HepG2 (cell line): ENCODE data around the gene TMA7B. TPM values are rescaled to one million over a fixed set of nuclear protein-coding genes. Genes with fewer than 3 reads are reported as not detected.

ENCODE experiments used
- ATAC-seq: fragments of 200-7000 bp; cut with Tn5 transposase; 3 replicates; pipeline ENCODE4 v1.9.1; 2020; ENCODE audit warnings: mild to moderate bottlenecking, moderate library complexity
- BruUV-seq: library from RNA; stranded (reverse); fragments of 400-500 nt; replicated peaks from 2 replicates; lab custom pipeline; 2021; lab: Mats Ljungman, UMichigan
- CTCF ChIA-PET: fragments of 300-600 bp; formaldehyde crosslinking; extraction: SDS; loops from one replicate; lab custom pipeline; 2021; ENCODE audit warnings: low total read pairs, inconsistent platforms, low intra/inter-chr PET ratio; lab: Yijun Ruan, JAX
- POLR2A ChIA-PET: fragments of 350-600 bp; sonication (Branson Sonifier 250); formaldehyde crosslinking; loops from one replicate; lab custom pipeline; 2020; ENCODE audit warnings: antibody characterized with exemption, inconsistent platforms; lab: Yijun Ruan, JAX
- DNase-seq: peaks from one replicate; pipeline ENCODE4 v3.0.0-alpha.2; 2015; ENCODE audit warnings: low spot score
- FAIRE-seq: peaks from 3 replicates; lab custom pipeline; 2011; peaks lifted over from hg19 to GRCh38; lab: Jason Lieb, UNC
- H2AFZ ChIP-seq: one replicate; pipeline ENCODE4 v1.6.1; 2011; ENCODE audit warnings: low read length, inconsistent platforms
- H3K27ac ChIP-seq: fragments of 300-600 bp; 3 replicates; pipeline ENCODE4 v1.8.0; 2011; ENCODE audit warnings: mixed run types, mild to moderate bottlenecking, mixed read lengths, low read length, inconsistent platforms; ENCODE audit not compliant: insufficient read depth; ENCODE audit errors: extremely low read length
- H3K27me3 ChIP-seq, 2 experiments: fragments of 200-600 bp in 1 of 2; 2 replicates in 1 of 2; 3 replicates in 1 of 2; pipeline versions ENCODE4 v1.6.0 to v1.8.0; 2011; ENCODE audit warnings: low read length in 2 of 2, mild to moderate bottlenecking in 2 of 2, moderate library complexity in 2 of 2, inconsistent platforms in 1 of 2; ENCODE audit not compliant: insufficient read depth in 2 of 2, control insufficient read depth in 1 of 2
- H3K36me3 ChIP-seq, 2 experiments: fragments of 200-600 bp in 1 of 2; replicated peaks in 1 of 2; 2 replicates in 1 of 2; 3 replicates in 1 of 2; pipeline versions ENCODE4 v1.5.1 to v1.8.0; 2011; ENCODE audit warnings: low read length in 2 of 2, inconsistent platforms in 1 of 2; ENCODE audit not compliant: insufficient read depth in 2 of 2, control insufficient read depth in 1 of 2
- H3K4me1 ChIP-seq: 2 replicates; pipeline ENCODE4 v1.5.1; 2012; ENCODE audit warnings: low read length, inconsistent platforms; ENCODE audit not compliant: insufficient read depth
- H3K4me2 ChIP-seq: 2 replicates; pipeline ENCODE4 v1.6.0; 2011; ENCODE audit warnings: low read depth, low read length, inconsistent platforms
- H3K4me3 ChIP-seq, 3 experiments: fragments of 200-600 bp in 1 of 3; sonication (generic), shearing (Covaris generic) in 1 of 3; replicated peaks in 1 of 3; 2 replicates each; pipeline ENCODE4 v1.5.1; 2011 to 2016; ENCODE audit warnings: low read length in 3 of 3, inconsistent platforms in 2 of 3, low read depth in 2 of 3, mild to moderate bottlenecking in 2 of 3, control low read depth in 1 of 3, mixed read lengths in 1 of 3; ENCODE audit not compliant: insufficient read depth in 1 of 3
- H3K79me2 ChIP-seq: one replicate; pipeline ENCODE4 v1.6.1; 2011; ENCODE audit warnings: low read length, inconsistent platforms; ENCODE audit not compliant: insufficient read depth
- H3K9ac ChIP-seq: 2 replicates; pipeline ENCODE4 v1.6.0; 2011; ENCODE audit warnings: mild to moderate bottlenecking, low read depth, low read length, inconsistent platforms; ENCODE audit not compliant: insufficient read depth
- H3K9me3 ChIP-seq: 2 replicates; pipeline ENCODE4 v1.5.1; 2012; ENCODE audit warnings: mild to moderate bottlenecking, low read length
- H4K20me1 ChIP-seq: 2 replicates; pipeline ENCODE4 v1.6.0; 2011; ENCODE audit warnings: inconsistent platforms, mild to moderate bottlenecking, low read length, moderate library complexity; ENCODE audit not compliant: insufficient read depth
- GABPA ChIP-seq, 2 experiments: IDR thresholded peaks; 2 replicates each; pipeline ENCODE4 v1.6.1; 2011 to 2016; ENCODE audit warnings: low read depth in 2 of 2, low read length in 1 of 2, missing biosample characterization in 1 of 2, missing genetic modification characterization in 1 of 2
- GTF3A ChIP-seq: sonication (generic); formaldehyde crosslinking; conservative IDR thresholded peaks from 2 replicates; pipeline ENCODE4 v1.4.0; 2020; ENCODE audit warnings: mild to moderate bottlenecking, missing genetic modification reagents
- NCOA2 ChIP-seq: sonication (generic); formaldehyde crosslinking; IDR thresholded peaks from 2 replicates; pipeline ENCODE4 v1.8.0; 2022; ENCODE audit warnings: inconsistent platforms
- POLR2AphosphoS5 ChIP-seq: IDR thresholded peaks from 2 replicates; pipeline ENCODE4 v1.6.1; 2012; ENCODE audit warnings: low read depth, low read length
- SNAPC2 ChIP-seq: sonication (generic); formaldehyde crosslinking; IDR thresholded peaks from 2 replicates; pipeline ENCODE4 v1.8.1; 2022; ENCODE audit warnings: mild to moderate bottlenecking, missing genetic modification reagents
- TBP ChIP-seq: sonication (generic); formaldehyde crosslinking; IDR thresholded peaks from 2 replicates; pipeline ENCODE4 v1.5.0; 2020; ENCODE audit warnings: missing genetic modification reagents
- ZFYVE20 ChIP-seq: sonication (generic); formaldehyde crosslinking; IDR thresholded peaks from 2 replicates; pipeline ENCODE4 v1.8.0; 2023; ENCODE audit warnings: low read depth, mild to moderate bottlenecking, moderate library complexity, missing genetic modification reagents, borderline replicate concordance
- ZNF225 ChIP-seq: sonication (generic); formaldehyde crosslinking; IDR thresholded peaks from 2 replicates; pipeline ENCODE4 v1.4.0; 2020; ENCODE audit warnings: mild to moderate bottlenecking, missing genetic modification reagents
- ZNF264 ChIP-seq: sonication (generic); formaldehyde crosslinking; IDR thresholded peaks from 2 replicates; pipeline ENCODE4 v1.4.0; 2020; ENCODE audit warnings: missing genetic modification reagents
- ZNF451 ChIP-seq: sonication (generic); formaldehyde crosslinking; IDR thresholded peaks from 2 replicates; pipeline ENCODE4 v1.5.0; 2020; ENCODE audit warnings: mild to moderate bottlenecking, missing genetic modification reagents
- ZNF569 ChIP-seq: sonication (generic); formaldehyde crosslinking; IDR thresholded peaks from 2 replicates; pipeline ENCODE4 v1.5.0; 2020; ENCODE audit warnings: mild to moderate bottlenecking, missing genetic modification reagents, moderate library complexity, borderline replicate concordance
- ZNF713 ChIP-seq: sonication (generic); formaldehyde crosslinking; IDR thresholded peaks from 2 replicates; pipeline ENCODE4 v1.4.0; 2020; ENCODE audit warnings: mild to moderate bottlenecking, missing genetic modification reagents
- WGBS: methylation state at CpG from one replicate; pipeline ENCODE4 v1.1.6; 2017; ENCODE audit warnings: low lambda C conversion rate; 5-methylcytosine and 5-hydroxymethylcytosine counted together
- in situ Hi-C: cut with HindIII; loops from 2 replicates; pipeline ENCODE4 v1.10.0; 2017; ENCODE audit warnings: low pct_unique_long_range_greater_than_20kb; ENCODE audit not compliant: extremely low pct_ligation_motif_present
- intact Hi-C: fragments of 100-400 bp; cut with micrococcal nuclease; formaldehyde crosslinking; loops from one replicate; pipeline ENCODE4 v1.10.0; 2022; ENCODE audit not compliant: unreplicated experiment
- polyA plus RNA-seq, 8 experiments: library from polyadenylated mRNA; depleted of rRNA in 3 of 8; stranded (reverse) in 7 of 8; unstranded in 1 of 8; fragments of >200 nt; fragmentation: Illumina TruSeq in 4 of 8; extraction: Trizol in 4 of 8; gene quantifications; 2 replicates each; pipeline versions ENCODE4 v1.2.1 to v1.2.3, GENCODE V29; 2011 to 2016; ENCODE audit warnings: low read depth in 4 of 8, missing spikeins in 1 of 8, mixed read lengths in 1 of 8; ENCODE audit not compliant: insufficient read depth in 1 of 8
- total RNA-seq, 5 experiments: library from RNA; depleted of rRNA; stranded (reverse); fragments of >200 nt; fragmentation: Illumina TruSeq; extraction: Trizol; gene quantifications; 2 replicates each; pipeline ENCODE4 v1.2.3, GENCODE V29; 2016; ENCODE audit warnings: low read depth in 1 of 5
- TF ChIP-seq, protein P1 (sequence below): sonication (generic); formaldehyde crosslinking; IDR thresholded peaks from 2 replicates; pipeline ENCODE4 v1.8.0; 2022; ENCODE audit warnings: missing genetic modification reagents, mild to moderate bottlenecking, moderate library complexity, borderline replicate concordance
- TF ChIP-seq, protein P2 (sequence below): sonication (generic); formaldehyde crosslinking; IDR thresholded peaks from 2 replicates; pipeline ENCODE4 v1.8.0; 2022; ENCODE audit warnings: mild to moderate bottlenecking, missing genetic modification reagents, borderline replicate concordance
- TF ChIP-seq, protein P3 (sequence below): sonication (generic); formaldehyde crosslinking; IDR thresholded peaks from 2 replicates; pipeline ENCODE4 v1.5.0; 2020; ENCODE audit warnings: missing genetic modification reagents, mild to moderate bottlenecking, borderline replicate concordance
- TF ChIP-seq, protein P4 (sequence below): IDR thresholded peaks from 2 replicates; pipeline ENCODE4 v1.6.1; 2016; ENCODE audit warnings: missing compliant biosample characterization, missing genetic modification reagents, borderline replicate concordance
- TF ChIP-seq, protein P5 (sequence below): sonication (generic); formaldehyde crosslinking; IDR thresholded peaks from 2 replicates; pipeline ENCODE4 v1.8.0; 2022; ENCODE audit warnings: mild to moderate bottlenecking, missing genetic modification reagents, moderate library complexity

Gene TMA7B
- total and polyA plus RNA-seq, 2 of the 13 experiments (the other 11 are each of a cell fraction or from before 2014, with no cell fraction given): not detected

DNA sequence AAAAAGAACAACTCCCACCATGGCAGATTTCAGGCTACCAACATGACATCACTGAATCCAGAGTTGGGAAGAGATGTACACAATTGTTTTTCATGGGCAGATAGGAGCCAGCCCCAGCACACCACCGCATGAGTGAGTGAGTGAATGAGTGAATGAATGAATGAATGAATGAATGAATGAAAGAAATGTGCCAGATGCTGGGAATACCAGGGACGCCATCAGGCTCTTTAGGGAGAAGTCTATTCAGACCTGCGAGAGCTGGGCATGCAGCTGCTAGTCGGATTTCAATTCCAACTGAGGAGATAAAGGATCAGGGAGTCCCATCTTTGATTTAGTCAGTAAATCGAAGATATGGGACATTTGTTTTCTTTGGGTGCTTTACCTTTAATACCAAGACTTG, 19.3 kb downstream of the TMA7B start (continued):
- TF ChIP-seq, protein P1, sequence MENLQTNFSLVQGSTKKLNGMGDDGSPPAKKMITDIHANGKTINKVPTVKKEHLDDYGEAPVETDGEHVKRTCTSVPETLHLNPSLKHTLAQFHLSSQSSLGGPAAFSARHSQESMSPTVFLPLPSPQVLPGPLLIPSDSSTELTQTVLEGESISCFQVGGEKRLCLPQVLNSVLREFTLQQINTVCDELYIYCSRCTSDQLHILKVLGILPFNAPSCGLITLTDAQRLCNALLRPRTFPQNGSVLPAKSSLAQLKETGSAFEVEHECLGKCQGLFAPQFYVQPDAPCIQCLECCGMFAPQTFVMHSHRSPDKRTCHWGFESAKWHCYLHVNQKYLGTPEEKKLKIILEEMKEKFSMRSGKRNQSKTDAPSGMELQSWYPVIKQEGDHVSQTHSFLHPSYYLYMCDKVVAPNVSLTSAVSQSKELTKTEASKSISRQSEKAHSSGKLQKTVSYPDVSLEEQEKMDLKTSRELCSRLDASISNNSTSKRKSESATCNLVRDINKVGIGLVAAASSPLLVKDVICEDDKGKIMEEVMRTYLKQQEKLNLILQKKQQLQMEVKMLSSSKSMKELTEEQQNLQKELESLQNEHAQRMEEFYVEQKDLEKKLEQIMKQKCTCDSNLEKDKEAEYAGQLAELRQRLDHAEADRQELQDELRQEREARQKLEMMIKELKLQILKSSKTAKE (CRISPR knock-in tag): no peak

DNA sequence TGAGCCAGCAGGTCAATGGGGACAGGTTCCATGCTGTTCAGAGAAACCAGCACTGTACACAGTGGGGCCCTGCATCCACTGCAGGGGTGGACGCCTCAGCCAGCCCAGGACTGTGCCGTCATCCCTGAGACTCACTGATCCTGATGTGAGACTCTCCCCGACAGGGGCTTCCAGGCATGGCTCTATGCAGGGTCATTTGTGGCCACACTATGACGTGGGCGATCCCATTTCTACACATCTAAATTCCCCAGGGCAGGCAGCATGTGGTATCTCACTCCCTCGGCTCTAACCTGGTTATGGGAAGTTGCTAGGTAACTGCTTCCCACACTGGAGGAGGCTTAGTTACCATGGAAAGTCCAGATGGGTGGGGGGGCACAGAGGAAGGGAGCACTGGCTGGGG, 20.4 kb downstream of the TMA7B start:
- Histone ChIP-seq H3K27me3 (peaks cover 0 to 4% of the 10 kb centered on the region in 2 experiments; a peak in 1 of 5 replicates), H3K27ac (no peak overlapping the region), H4K20me1 (no peaks in the 10 kb centered on the region), H3K9ac (no peak overlapping the region), H2AFZ (no peak overlapping the region), H3K36me3 (no peaks in the 10 kb centered on the region), H3K79me2 (no peaks in the 10 kb centered on the region), H3K4me1 (no peaks in the 10 kb centered on the region), H3K4me3 (no peak overlapping the region), H3K9me3 (no peaks in the 10 kb centered on the region), H3K4me2 (no peak overlapping the region)
- no TSS peak for BruUV-seq
- no peak for FAIRE-seq
- TF ChIP-seq ZNF225 (no peak), ZFYVE20 (no peak), TBP (CRISPR knock-in tag) (no peak), ZNF264 (CRISPR knock-in tag) (no peak), ZNF451 (CRISPR knock-in tag) (no peak), POLR2AphosphoS5 (no peak), GABPA (IDR thresholded peaks at IDR 0.05; ENCODE audit: low read depth, low read length) (no peak), GABPA (CRISPR knock-in tag; IDR thresholded peaks at IDR 0.05; ENCODE audit: low read depth) (no peak), SNAPC2 (CRISPR knock-in tag) (no peak), GTF3A (CRISPR knock-in tag) (no peak), ZNF713 (no peak), NCOA2 (CRISPR knock-in tag) (no peak), ZNF569 (CRISPR knock-in tag) (no peak)
- TF ChIP-seq, protein P2, sequence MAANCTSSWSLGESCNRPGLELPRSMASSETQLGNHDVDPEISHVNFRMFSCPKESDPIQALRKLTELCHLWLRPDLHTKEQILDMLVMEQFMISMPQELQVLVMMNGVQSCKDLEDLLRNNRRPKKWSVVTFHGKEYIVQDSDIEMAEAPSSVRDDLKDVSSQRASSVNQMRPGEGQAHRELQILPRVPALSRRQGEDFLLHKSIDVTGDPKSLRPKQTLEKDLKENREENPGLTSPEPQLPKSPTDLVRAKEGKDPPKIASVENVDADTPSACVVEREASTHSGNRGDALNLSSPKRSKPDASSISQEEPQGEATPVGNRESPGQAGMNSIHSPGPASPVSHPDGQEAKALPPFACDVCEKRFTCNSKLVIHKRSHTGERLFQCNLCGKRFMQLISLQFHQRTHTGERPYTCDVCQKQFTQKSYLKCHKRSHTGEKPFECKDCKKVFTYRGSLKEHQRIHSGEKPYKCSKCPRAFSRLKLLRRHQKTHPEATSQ (CRISPR knock-in tag): no peak
- TF ChIP-seq, protein P3, sequence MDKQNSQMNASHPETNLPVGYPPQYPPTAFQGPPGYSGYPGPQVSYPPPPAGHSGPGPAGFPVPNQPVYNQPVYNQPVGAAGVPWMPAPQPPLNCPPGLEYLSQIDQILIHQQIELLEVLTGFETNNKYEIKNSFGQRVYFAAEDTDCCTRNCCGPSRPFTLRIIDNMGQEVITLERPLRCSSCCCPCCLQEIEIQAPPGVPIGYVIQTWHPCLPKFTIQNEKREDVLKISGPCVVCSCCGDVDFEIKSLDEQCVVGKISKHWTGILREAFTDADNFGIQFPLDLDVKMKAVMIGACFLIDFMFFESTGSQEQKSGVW (CRISPR knock-in tag): no peak
- TF ChIP-seq, protein P4, sequence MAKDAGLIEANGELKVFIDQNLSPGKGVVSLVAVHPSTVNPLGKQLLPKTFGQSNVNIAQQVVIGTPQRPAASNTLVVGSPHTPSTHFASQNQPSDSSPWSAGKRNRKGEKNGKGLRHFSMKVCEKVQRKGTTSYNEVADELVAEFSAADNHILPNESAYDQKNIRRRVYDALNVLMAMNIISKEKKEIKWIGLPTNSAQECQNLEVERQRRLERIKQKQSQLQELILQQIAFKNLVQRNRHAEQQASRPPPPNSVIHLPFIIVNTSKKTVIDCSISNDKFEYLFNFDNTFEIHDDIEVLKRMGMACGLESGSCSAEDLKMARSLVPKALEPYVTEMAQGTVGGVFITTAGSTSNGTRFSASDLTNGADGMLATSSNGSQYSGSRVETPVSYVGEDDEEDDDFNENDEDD (CRISPR knock-in tag): no peak
- TF ChIP-seq, protein P5, sequence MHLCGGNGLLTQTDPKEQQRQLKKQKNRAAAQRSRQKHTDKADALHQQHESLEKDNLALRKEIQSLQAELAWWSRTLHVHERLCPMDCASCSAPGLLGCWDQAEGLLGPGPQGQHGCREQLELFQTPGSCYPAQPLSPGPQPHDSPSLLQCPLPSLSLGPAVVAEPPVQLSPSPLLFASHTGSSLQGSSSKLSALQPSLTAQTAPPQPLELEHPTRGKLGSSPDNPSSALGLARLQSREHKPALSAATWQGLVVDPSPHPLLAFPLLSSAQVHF (CRISPR knock-in tag): no peak
- CTCF ChIA-PET: no interaction called here
- ATAC-seq: no peak
- 20% methylated on average over 1 of the region's 6 CpGs for WGBS
- in situ Hi-C loops (no loop called here), intact Hi-C loops (no loop called here)
- POLR2A ChIA-PET: no interaction called here
- DNase-seq: no peak
